GM12801 (cell line): Measurements from ENCODE around the gene ITGAD.

Experiments used
- CTCF ChIP-seq: IDR thresholded peaks from one replicate; pipeline ENCODE4 v1.5.1; 2011; ENCODE audit warnings: control low read depth; ENCODE audit not compliant: insufficient read length; ENCODE audit errors: extremely low read depth

Gene ITGAD

GRCh38 chr16:31417916-31418315 is 24.8 kb downstream of the ITGAD start:
- TF ChIP-seq CTCF, result no peak

- TF ChIP-seq CTCF, result no peak
Measured at GRCh38 chr16:31420037-31420436, 26.9 kb downstream of the ITGAD start.

GRCh38 chr16:31421587-31421986 is 28.5 kb downstream of the ITGAD start:
- TF ChIP-seq CTCF, result no peak

GRCh38 chr16:31423241-31423640 is 30.1 kb downstream of the ITGAD start:
- TF ChIP-seq CTCF, result no peak

GRCh38 chr16:31423801-31424200 is 30.7 kb downstream of the ITGAD start:
- no peak for TF ChIP-seq CTCF

GRCh38 chr16:31427441-31428278 is 34.5 kb downstream of the ITGAD start:
- TF ChIP-seq CTCF, result no peak

GRCh38 chr16:31428279-31428597 is 35.1 kb downstream of the ITGAD start, which contains the start of gene COX6A2:
TSS of gene COX6A2 (minus strand) at chr16:31428360. CDS start at chr16:31428325, 35 bp downstream.
- no peak for TF ChIP-seq CTCF
